Thymus (tissue), 11 donors: Measurements from ENCODE around the gene NRXN3. TPM values are rescaled to one million over a fixed set of nuclear protein-coding genes. Genes with fewer than 3 reads are reported as not detected.
"Not testable (repeated sequence)": the region's sequence is repeated elsewhere in the genome, so short reads cannot be mapped to it uniquely, and the experiment has no call there.

ENCODE experiments used
- DNase-seq, 9 donors: peaks; one replicate each; pipeline ENCODE4 v3.0.0-alpha.2; 2013; ENCODE audit warnings: low spot score in 9 of 9, low read depth in 6 of 9, missing footprints in 1 of 9
- H3K27ac ChIP-seq, 2 donors: one replicate each; pipeline ENCODE4 v1.5.1; 2013; ENCODE audit warnings: control low read depth in 1 of 2, low read depth in 1 of 2, low read length in 1 of 2, mild to moderate bottlenecking in 1 of 2, moderate library complexity in 1 of 2
- H3K27me3 ChIP-seq, 2 donors: one replicate each; pipeline ENCODE4 v1.5.1; 2013; ENCODE audit warnings: low read length in 1 of 2; ENCODE audit not compliant: control insufficient read depth in 2 of 2, insufficient read depth in 1 of 2
- H3K36me3 ChIP-seq, 2 donors: one replicate each; pipeline ENCODE4 v1.5.1; 2013; ENCODE audit warnings: low read length in 1 of 2, mild to moderate bottlenecking in 1 of 2, moderate library complexity in 1 of 2; ENCODE audit not compliant: control insufficient read depth in 2 of 2, insufficient read depth in 2 of 2
- H3K4me1 ChIP-seq, 2 donors: one replicate each; pipeline ENCODE4 v1.5.1; 2013; ENCODE audit warnings: low read length in 2 of 2; ENCODE audit not compliant: control insufficient read depth in 2 of 2, insufficient read depth in 2 of 2
- H3K4me3 ChIP-seq, 2 donors: one replicate each; pipeline ENCODE4 v1.5.1; 2013; ENCODE audit warnings: low read length in 2 of 2, control low read depth in 1 of 2, mild to moderate bottlenecking in 1 of 2
- H3K9me3 ChIP-seq, 2 donors: one replicate each; pipeline ENCODE4 v1.5.1; 2013; ENCODE audit warnings: low read length in 1 of 2, mild to moderate bottlenecking in 1 of 2; ENCODE audit not compliant: control insufficient read depth in 2 of 2, insufficient read depth in 1 of 2
- WGBS: extraction: QIAGEN DNeasy Blood & Tissue Kit; methylation state at CpG from one replicate; pipeline ENCODE4 v1.1.7; 2013; 5-methylcytosine and 5-hydroxymethylcytosine counted together
- polyA plus RNA-seq: library from polyadenylated mRNA; stranded (reverse); fragments of 200-250 nt; gene quantifications from one replicate; pipeline ENCODE4 v1.2.3, GENCODE V29; 2013
- total RNA-seq: library from RNA; stranded (reverse); fragments of 120-200 nt; gene quantifications from one replicate; pipeline ENCODE4 v1.2.4, GENCODE V29; 2013
- donor health status: healthy.

NRXN3 gene
- total and polyA plus RNA-seq, 2 donors = 1.5 to 3.7 TPM

- 94% methylated on average over 5 of the region's 5 CpGs for WGBS
Observed at GRCh38 chr14:78524766-78525165, 354.6 kb downstream of the NRXN3 start.

GRCh38 chr14:78530078-78530477 lies 359.9 kb downstream of the NRXN3 start:
- no peak overlapping the region for H3K27ac ChIP-seq
- no peaks in the 10 kb centered on the region for H3K4me1 ChIP-seq
- H3K9me3 ChIP-seq = no peaks in the 10 kb centered on the region
- 23% methylated on average over 2 of the region's 2 CpGs for WGBS
- H3K4me3 ChIP-seq = no peak overlapping the region
- DNase-seq = peak in 7 of 9 donors; percentile 0 to 45 (median 15)
- H3K27me3 ChIP-seq = no peaks in the 10 kb centered on the region
- H3K36me3 ChIP-seq = no peaks in the 10 kb centered on the region

More at GRCh38 chr14:78524766-78525165, 354.6 kb downstream of the NRXN3 start:
- Histone ChIP-seq H3K4me3 (no peak overlapping the region), H3K9me3 (no peaks in the 10 kb centered on the region), H3K27me3 (no peaks in the 10 kb centered on the region), H3K4me1 (no peaks in the 10 kb centered on the region), H3K36me3 (no peaks in the 10 kb centered on the region), H3K27ac (no peak overlapping the region)
- DNase-seq = no peak

- Histone ChIP-seq H3K4me3 (no peak overlapping the region), H3K4me1 (no peaks in the 10 kb centered on the region), H3K27ac (no peak overlapping the region), H3K9me3 (no peaks in the 10 kb centered on the region), H3K36me3 (no peaks in the 10 kb centered on the region), H3K27me3 (no peaks in the 10 kb centered on the region)
- DNase-seq = no peak
- whole genome bisulfite sequencing = 80% methylated on average over 2 of the region's 2 CpGs
Observed at GRCh38 chr14:78534141-78534540, 364.0 kb downstream of the NRXN3 start.

GRCh38 chr14:78535041-78535440 lies 364.9 kb downstream of the NRXN3 start:
- DNase-seq = no peak
- no peaks in the 10 kb centered on the region for H3K4me1 ChIP-seq
- no peaks in the 10 kb centered on the region for H3K36me3 ChIP-seq
- H3K27me3 ChIP-seq = no peaks in the 10 kb centered on the region
- no peak overlapping the region for H3K4me3 ChIP-seq
- H3K27ac ChIP-seq = no peak overlapping the region
- no peaks in the 10 kb centered on the region for H3K9me3 ChIP-seq

- H3K4me3 ChIP-seq, H3K9me3 ChIP-seq, H3K36me3 ChIP-seq, H3K27me3 ChIP-seq, H3K27ac ChIP-seq, DNase-seq, H3K4me1 ChIP-seq: not testable (repeated sequence)
- 93% methylated on average over 2 of the region's 2 CpGs for WGBS
Observed at GRCh38 chr14:78541788-78542187, 371.6 kb downstream of the NRXN3 start.

GRCh38 chr14:78543433-78543832 lies 373.3 kb downstream of the NRXN3 start:
- Histone ChIP-seq H3K27me3 (no peaks in the 10 kb centered on the region), H3K36me3 (no peaks in the 10 kb centered on the region), H3K9me3 (no peaks in the 10 kb centered on the region), H3K4me1 (no peaks in the 10 kb centered on the region), H3K4me3 (no peak overlapping the region), H3K27ac (no peak overlapping the region)
- 69% methylated on average over 1 of the region's 1 CpG for WGBS
- no peak for DNase-seq

- Histone ChIP-seq H3K27me3 (no peaks in the 10 kb centered on the region), H3K36me3 (no peaks in the 10 kb centered on the region), H3K9me3 (no peaks in the 10 kb centered on the region), H3K4me1 (no peaks in the 10 kb centered on the region), H3K4me3 (no peak overlapping the region), H3K27ac (no peak overlapping the region)
- 93% methylated on average over 3 of the region's 3 CpGs for WGBS
- DNase-seq = no peak
Observed at GRCh38 chr14:78561074-78561473, 390.9 kb downstream of the NRXN3 start.

GRCh38 chr14:78566026-78566858 lies 396.1 kb downstream of the NRXN3 start:
- no peaks in the 10 kb centered on the region for H3K36me3 ChIP-seq
- H3K27me3 ChIP-seq = no peaks in the 10 kb centered on the region
- no peak overlapping the region for H3K4me3 ChIP-seq
- no peak overlapping the region for H3K27ac ChIP-seq
- DNase-seq = peak; percentile 3 to 63 (median 17)
- H3K9me3 ChIP-seq = no peaks in the 10 kb centered on the region
- WGBS = 32% methylated on average over 16 of the region's 16 CpGs
- H3K4me1 ChIP-seq = no peaks in the 10 kb centered on the region

- H3K4me1 ChIP-seq = no peaks in the 10 kb centered on the region
- no peak for DNase-seq
- no peaks in the 10 kb centered on the region for H3K27me3 ChIP-seq
- H3K4me3 ChIP-seq = no peak overlapping the region
- H3K36me3 ChIP-seq = no peaks in the 10 kb centered on the region
- H3K27ac ChIP-seq = no peak overlapping the region
- H3K9me3 ChIP-seq = no peaks in the 10 kb centered on the region
Observed at GRCh38 chr14:78566859-78567172, 396.6 kb downstream of the NRXN3 start.
